HepG2 (cell line): ENCODE data around the gene SIX3.

Source experiments
- MXI1 ChIP-seq: IDR thresholded peaks from 3 replicates; pipeline ENCODE4 v1.6.1; 2012; ENCODE audit warnings: low read depth, low read length, inconsistent platforms, borderline replicate concordance
- PHF5A ChIP-seq: IDR thresholded peaks from one replicate; pipeline ENCODE4 v1.6.1; 2018; ENCODE audit warnings: low read depth, missing genetic modification reagents; ENCODE audit not compliant: unreplicated experiment
- SMARCE1 ChIP-seq: fragments of 450-650 bp; IDR thresholded peaks from 2 replicates; pipeline ENCODE4 v1.6.1; 2017; ENCODE audit warnings: borderline replicate concordance
- ZNF318 ChIP-seq: sonication (generic); formaldehyde crosslinking; IDR thresholded peaks from 2 replicates; pipeline ENCODE4 v1.4.0; 2020; ENCODE audit warnings: mild to moderate bottlenecking, missing genetic modification reagents

GRCh38 chr2:44943031-44943692 is 1.7 kb downstream of the SIX3 start:
- TF ChIP-seq ZNF318 (CRISPR knock-in tag) (no peak), MXI1 (no peak), SMARCE1 (no peak), PHF5A (no peak)
